Neural cell (in vitro differentiated cells): ENCODE data around the gene ACAD11. TPM values are rescaled to one million over a fixed set of nuclear protein-coding genes. Genes with fewer than 3 reads are reported as not detected.

Experiments
- H2AFZ ChIP-seq: fragments of 200-600, 300-800 bp; sonication (generic), shearing (Covaris generic); 2 replicates; pipeline ENCODE4 v1.6.0; 2014; ENCODE audit warnings: low read depth, mild to moderate bottlenecking, antibody characterized with exemption, low read length, moderate library complexity
- H3F3A ChIP-seq: fragments of 200-600 bp; shearing (Covaris generic); 2 replicates; pipeline ENCODE4 v1.6.1; 2016; ENCODE audit warnings: mild to moderate bottlenecking, moderate library complexity, mixed read lengths, antibody characterized with exemption, low read length; ENCODE audit not compliant: insufficient read depth, poor library complexity, severe bottlenecking
- H3K27ac ChIP-seq: fragments of 200-600, 300-800 bp; sonication (generic), shearing (Covaris generic); 2 replicates; pipeline ENCODE4 v1.5.1; 2014; ENCODE audit warnings: mild to moderate bottlenecking, low read length, moderate library complexity
- H3K27me3 ChIP-seq: fragments of 300-800, 200-600 bp; sonication (generic), shearing (Covaris generic); 2 replicates; pipeline ENCODE4 v1.6.0; 2014; ENCODE audit warnings: mild to moderate bottlenecking, low read depth, low read length, moderate library complexity; ENCODE audit not compliant: insufficient read depth
- H3K36me3 ChIP-seq: fragments of 300-800, 200-600 bp; sonication (generic), shearing (Covaris generic); 2 replicates; pipeline ENCODE4 v1.5.1; 2014; ENCODE audit warnings: mild to moderate bottlenecking, antibody characterized with exemption, low read length, moderate library complexity; ENCODE audit not compliant: insufficient read depth
- H3K4me2 ChIP-seq: fragments of 300-800, 200-600 bp; sonication (generic), shearing (Covaris generic); 2 replicates; pipeline ENCODE4 v1.6.0; 2014; ENCODE audit warnings: mild to moderate bottlenecking, low read length
- H3K4me3 ChIP-seq: fragments of 300-800, 200-600 bp; sonication (generic), shearing (Covaris generic); 2 replicates; pipeline ENCODE4 v1.5.1; 2014; ENCODE audit warnings: mild to moderate bottlenecking, low read length, moderate library complexity
- H3K79me2 ChIP-seq: fragments of 200-600 bp; shearing (Covaris generic); replicated peaks from 2 replicates; pipeline ENCODE4 v1.6.0; 2014; ENCODE audit warnings: mild to moderate bottlenecking, low read length, moderate library complexity; ENCODE audit not compliant: insufficient read depth
- H3K9ac ChIP-seq: fragments of 300-800, 200-600 bp; sonication (generic), shearing (Covaris generic); 2 replicates; pipeline ENCODE4 v1.6.1; 2016; ENCODE audit warnings: mild to moderate bottlenecking, low read length, mixed read lengths
- H3K9me2 ChIP-seq: fragments of 200-600 bp; shearing (Covaris generic); 2 replicates; pipeline ENCODE4 v1.6.1; 2016; ENCODE audit warnings: mild to moderate bottlenecking, low read length, mixed read lengths; ENCODE audit not compliant: insufficient read depth
- H3K9me3 ChIP-seq: fragments of 200-600, 300-800 bp; sonication (generic), shearing (Covaris generic); 2 replicates; pipeline ENCODE4 v1.6.1; 2016; ENCODE audit warnings: mild to moderate bottlenecking, mixed run types, low read length, moderate library complexity, mixed read lengths
- H4K20me1 ChIP-seq: fragments of 200-600 bp; shearing (Covaris generic); 2 replicates; pipeline ENCODE4 v1.6.1; 2016; ENCODE audit warnings: mild to moderate bottlenecking, mixed run types; ENCODE audit not compliant: insufficient read depth
- EP300 ChIP-seq: fragments of 450-650 bp; conservative IDR thresholded peaks from 2 replicates; pipeline ENCODE4 v1.6.1; 2014; ENCODE audit warnings: antibody characterized with exemption, mild to moderate bottlenecking, moderate library complexity; ENCODE audit not compliant: poor library complexity, severe bottlenecking
- MXI1 ChIP-seq: fragments of 450-650 bp; conservative IDR thresholded peaks from 2 replicates; pipeline ENCODE4 v1.6.1; 2014; ENCODE audit warnings: antibody characterized with exemption, mild to moderate bottlenecking; ENCODE audit not compliant: poor library complexity, severe bottlenecking
- POLR2AphosphoS5 ChIP-seq: IDR thresholded peaks from 2 replicates; pipeline ENCODE4 v1.6.1; 2012
- RAD21 ChIP-seq: fragments of 450-650 bp; conservative IDR thresholded peaks from 2 replicates; pipeline ENCODE4 v1.6.1; 2014; ENCODE audit warnings: antibody characterized with exemption, mild to moderate bottlenecking, moderate library complexity
- SMC3 ChIP-seq: fragments of 450-650 bp; conservative IDR thresholded peaks from 2 replicates; pipeline ENCODE4 v1.6.1; 2014; ENCODE audit warnings: antibody characterized with exemption, mild to moderate bottlenecking, moderate library complexity; ENCODE audit not compliant: poor library complexity
- TAF1 ChIP-seq: IDR thresholded peaks from 2 replicates; pipeline ENCODE4 v1.6.1; 2012; ENCODE audit warnings: low read depth
- polyA plus RNA-seq: library from polyadenylated mRNA; depleted of rRNA; stranded (reverse); fragments of >200 nt; gene quantifications from 2 replicates; pipeline ENCODE4 v1.2.3, GENCODE V29; 2014
- TF ChIP-seq, protein P1 (sequence below): IDR thresholded peaks from 2 replicates; pipeline ENCODE4 v1.6.1; 2012; ENCODE audit warnings: borderline replicate concordance
- TF ChIP-seq, protein P2 (sequence below): fragments of 450-650 bp; IDR thresholded peaks from 2 replicates; pipeline ENCODE4 v1.5.1; 2014; ENCODE audit warnings: antibody characterized with exemption, mild to moderate bottlenecking, moderate library complexity; ENCODE audit not compliant: poor library complexity, severe bottlenecking

The ACAD11 gene
- polyA plus RNA-seq, 1 donor from 2014 or later = 19.2 TPM

DNA sequence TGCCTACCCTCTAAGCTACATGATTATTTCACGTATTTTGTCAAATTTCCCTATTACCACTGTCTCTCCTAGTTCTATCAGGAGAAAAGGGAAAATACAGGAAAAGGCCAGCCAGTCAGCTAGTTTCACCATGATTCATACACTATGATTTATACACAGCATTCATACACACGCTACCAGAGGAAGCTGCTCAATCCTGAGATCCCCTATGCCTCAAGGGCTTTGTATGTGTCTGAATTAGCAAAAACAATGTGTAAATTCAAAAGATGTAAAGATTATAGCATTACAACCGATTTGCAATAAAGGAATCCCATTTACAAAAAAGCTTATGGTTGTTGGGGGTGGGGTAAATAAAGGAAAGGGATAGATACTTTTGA, 65.7 kb downstream of the ACAD11 start:
- H3K4me2 ChIP-seq = no peak overlapping the region
- H3K79me2 ChIP-seq = no peaks in the 10 kb centered on the region
- H3K27me3 ChIP-seq = no peaks in the 10 kb centered on the region
- H3K36me3 ChIP-seq = peaks cover 4% of the 10 kb centered on the region
- no peak overlapping the region for H3K4me3 ChIP-seq
- H2AFZ ChIP-seq = no peak overlapping the region
- TF ChIP-seq RAD21 (no peak), EP300 (no peak), SMC3 (no peak)
- TF ChIP-seq, protein P1, sequence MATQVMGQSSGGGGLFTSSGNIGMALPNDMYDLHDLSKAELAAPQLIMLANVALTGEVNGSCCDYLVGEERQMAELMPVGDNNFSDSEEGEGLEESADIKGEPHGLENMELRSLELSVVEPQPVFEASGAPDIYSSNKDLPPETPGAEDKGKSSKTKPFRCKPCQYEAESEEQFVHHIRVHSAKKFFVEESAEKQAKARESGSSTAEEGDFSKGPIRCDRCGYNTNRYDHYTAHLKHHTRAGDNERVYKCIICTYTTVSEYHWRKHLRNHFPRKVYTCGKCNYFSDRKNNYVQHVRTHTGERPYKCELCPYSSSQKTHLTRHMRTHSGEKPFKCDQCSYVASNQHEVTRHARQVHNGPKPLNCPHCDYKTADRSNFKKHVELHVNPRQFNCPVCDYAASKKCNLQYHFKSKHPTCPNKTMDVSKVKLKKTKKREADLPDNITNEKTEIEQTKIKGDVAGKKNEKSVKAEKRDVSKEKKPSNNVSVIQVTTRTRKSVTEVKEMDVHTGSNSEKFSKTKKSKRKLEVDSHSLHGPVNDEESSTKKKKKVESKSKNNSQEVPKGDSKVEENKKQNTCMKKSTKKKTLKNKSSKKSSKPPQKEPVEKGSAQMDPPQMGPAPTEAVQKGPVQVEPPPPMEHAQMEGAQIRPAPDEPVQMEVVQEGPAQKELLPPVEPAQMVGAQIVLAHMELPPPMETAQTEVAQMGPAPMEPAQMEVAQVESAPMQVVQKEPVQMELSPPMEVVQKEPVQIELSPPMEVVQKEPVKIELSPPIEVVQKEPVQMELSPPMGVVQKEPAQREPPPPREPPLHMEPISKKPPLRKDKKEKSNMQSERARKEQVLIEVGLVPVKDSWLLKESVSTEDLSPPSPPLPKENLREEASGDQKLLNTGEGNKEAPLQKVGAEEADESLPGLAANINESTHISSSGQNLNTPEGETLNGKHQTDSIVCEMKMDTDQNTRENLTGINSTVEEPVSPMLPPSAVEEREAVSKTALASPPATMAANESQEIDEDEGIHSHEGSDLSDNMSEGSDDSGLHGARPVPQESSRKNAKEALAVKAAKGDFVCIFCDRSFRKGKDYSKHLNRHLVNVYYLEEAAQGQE = no peak
- no peaks in the 10 kb centered on the region for H3F3A ChIP-seq
- no peaks in the 10 kb centered on the region for H4K20me1 ChIP-seq
- H3K27ac ChIP-seq = no peak overlapping the region
- H3K9ac ChIP-seq = no peak overlapping the region
- H3K9me3 ChIP-seq = no peaks in the 10 kb centered on the region
- no peaks in the 10 kb centered on the region for H3K9me2 ChIP-seq

DNA sequence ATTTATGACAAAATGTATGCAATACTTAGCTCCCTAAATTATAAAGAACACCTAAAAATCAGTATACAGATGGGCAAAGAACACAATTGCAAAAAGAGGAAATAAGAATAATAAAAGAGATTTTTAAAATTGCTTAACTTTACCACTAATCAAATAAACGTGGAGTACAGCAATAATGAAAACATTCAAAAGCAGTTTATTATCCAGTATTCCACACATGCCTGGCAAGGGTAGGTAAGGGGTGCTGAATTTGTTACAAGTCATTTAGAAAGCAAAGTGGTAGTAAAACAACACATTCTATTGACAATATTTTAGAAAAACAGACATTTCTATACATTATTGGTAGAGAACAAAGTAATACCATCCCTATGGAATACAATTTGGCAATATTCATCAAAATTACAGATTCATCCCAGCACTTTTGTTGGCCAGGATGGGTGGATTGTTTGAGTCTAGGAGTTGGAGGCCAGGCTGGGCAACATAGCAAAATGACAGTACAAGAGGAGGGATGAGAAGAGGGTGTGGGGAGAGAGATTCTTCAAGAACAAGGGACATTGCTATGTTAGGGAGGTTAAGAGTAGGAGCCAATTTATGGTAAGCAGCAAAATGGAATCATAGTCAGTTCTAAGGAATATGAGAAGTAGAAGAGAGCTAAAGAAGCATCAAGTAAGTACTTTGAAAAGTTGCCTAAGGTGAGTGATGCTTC, 66.2 kb downstream of the ACAD11 start:
- Histone ChIP-seq H3K27ac (no peak overlapping the region), H3K4me3 (no peak overlapping the region), H3K9me3 (no peaks in the 10 kb centered on the region), H2AFZ (no peak overlapping the region), H3F3A (no peaks in the 10 kb centered on the region), H3K79me2 (no peaks in the 10 kb centered on the region), H3K4me2 (no peak overlapping the region), H3K9me2 (no peaks in the 10 kb centered on the region), H3K36me3 (peaks cover under 1% of the 10 kb centered on the region), H4K20me1 (no peaks in the 10 kb centered on the region), H3K9ac (no peak overlapping the region), H3K27me3 (no peaks in the 10 kb centered on the region)
- TF ChIP-seq, protein P1 = no peak
- TF ChIP-seq POLR2AphosphoS5 (no peak), MXI1 (no peak), SMC3 (no peak), RAD21 (no peak), TAF1 (no peak)
- TF ChIP-seq, protein P2, sequence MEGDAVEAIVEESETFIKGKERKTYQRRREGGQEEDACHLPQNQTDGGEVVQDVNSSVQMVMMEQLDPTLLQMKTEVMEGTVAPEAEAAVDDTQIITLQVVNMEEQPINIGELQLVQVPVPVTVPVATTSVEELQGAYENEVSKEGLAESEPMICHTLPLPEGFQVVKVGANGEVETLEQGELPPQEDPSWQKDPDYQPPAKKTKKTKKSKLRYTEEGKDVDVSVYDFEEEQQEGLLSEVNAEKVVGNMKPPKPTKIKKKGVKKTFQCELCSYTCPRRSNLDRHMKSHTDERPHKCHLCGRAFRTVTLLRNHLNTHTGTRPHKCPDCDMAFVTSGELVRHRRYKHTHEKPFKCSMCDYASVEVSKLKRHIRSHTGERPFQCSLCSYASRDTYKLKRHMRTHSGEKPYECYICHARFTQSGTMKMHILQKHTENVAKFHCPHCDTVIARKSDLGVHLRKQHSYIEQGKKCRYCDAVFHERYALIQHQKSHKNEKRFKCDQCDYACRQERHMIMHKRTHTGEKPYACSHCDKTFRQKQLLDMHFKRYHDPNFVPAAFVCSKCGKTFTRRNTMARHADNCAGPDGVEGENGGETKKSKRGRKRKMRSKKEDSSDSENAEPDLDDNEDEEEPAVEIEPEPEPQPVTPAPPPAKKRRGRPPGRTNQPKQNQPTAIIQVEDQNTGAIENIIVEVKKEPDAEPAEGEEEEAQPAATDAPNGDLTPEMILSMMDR = no peak
